HEK293T (cell line): ENCODE results near the gene EXOC4.
"Not testable (repeated sequence)": the region's sequence is repeated elsewhere in the genome, so short reads cannot be mapped to it uniquely, and the experiment has no call there.

Experiments
- CTCF ChIA-PET: fragments of 350-600 bp; formaldehyde crosslinking; extraction: SDS; loops from one replicate; lab custom pipeline; 2021; ENCODE audit warnings: antibody characterized with exemption, inconsistent platforms; lab: Yijun Ruan, JAX
- POLR2A ChIA-PET: fragments of 350-600 bp; formaldehyde crosslinking; extraction: SDS; loops from one replicate; lab custom pipeline; 2020; ENCODE audit warnings: antibody characterized with exemption, inconsistent platforms; lab: Yijun Ruan, JAX
- DNase-seq: peaks from one replicate; pipeline ENCODE4 v3.0.0; 2012; ENCODE audit warnings: mixed read lengths; ENCODE audit errors: extremely low spot score
- ARNT ChIP-seq: fragments of 450-650 bp; IDR thresholded peaks from 2 replicates; pipeline ENCODE4 v1.6.1; 2017; ENCODE audit warnings: mild to moderate bottlenecking
- BHLHE40 ChIP-seq: fragments of 450-650 bp; IDR thresholded peaks from 2 replicates; pipeline ENCODE4 v1.6.1; 2016; ENCODE audit warnings: mild to moderate bottlenecking, moderate library complexity, borderline replicate concordance
- CTBP1 ChIP-seq: fragments of 450-650 bp; IDR thresholded peaks from 2 replicates; pipeline ENCODE4 v1.6.1; 2016; ENCODE audit warnings: borderline replicate concordance
- ELF4 ChIP-seq: fragments of 450-650 bp; IDR thresholded peaks from 2 replicates; pipeline ENCODE4 v1.6.1; 2017; ENCODE audit warnings: antibody characterized with exemption
- FOXA1 ChIP-seq: fragments of 450-650 bp; IDR thresholded peaks from 2 replicates; pipeline ENCODE4 v1.6.1; 2016; ENCODE audit warnings: mild to moderate bottlenecking
- FOXK2 ChIP-seq: fragments of 450-650 bp; IDR thresholded peaks from 2 replicates; pipeline ENCODE4 v1.6.1; 2016; ENCODE audit warnings: mild to moderate bottlenecking
- FOXM1 ChIP-seq: fragments of 450-650 bp; IDR thresholded peaks from 2 replicates; pipeline ENCODE4 v1.6.1; 2017; ENCODE audit warnings: mild to moderate bottlenecking, borderline replicate concordance
- HDGF ChIP-seq: fragments of 450-650 bp; IDR thresholded peaks from 2 replicates; pipeline ENCODE4 v1.6.1; 2017; ENCODE audit warnings: antibody characterized with exemption, borderline replicate concordance
- L3MBTL2 ChIP-seq: fragments of 450-650 bp; conservative IDR thresholded peaks from 2 replicates; pipeline ENCODE4 v1.6.1; 2016; ENCODE audit warnings: mild to moderate bottlenecking
- LEF1 ChIP-seq: fragments of 450-650 bp; IDR thresholded peaks from 2 replicates; pipeline ENCODE4 v1.6.1; 2017; ENCODE audit warnings: mild to moderate bottlenecking, borderline replicate concordance
- NFRKB ChIP-seq: fragments of 450-650 bp; IDR thresholded peaks from 2 replicates; pipeline ENCODE4 v1.6.1; 2016; ENCODE audit warnings: mild to moderate bottlenecking, moderate library complexity
- SP1 ChIP-seq: fragments of 450-650 bp; IDR thresholded peaks from 2 replicates; pipeline ENCODE4 v1.6.1; 2017
- SUZ12 ChIP-seq: fragments of 450-650 bp; IDR thresholded peaks from 2 replicates; pipeline ENCODE4 v1.6.1; 2016; ENCODE audit warnings: mild to moderate bottlenecking
- TARDBP ChIP-seq: fragments of 450-650 bp; IDR thresholded peaks from 2 replicates; pipeline ENCODE4 v1.6.1; 2016
- ZNF384 ChIP-seq: fragments of 450-650 bp; IDR thresholded peaks from 2 replicates; pipeline ENCODE4 v1.6.1; 2016
- TF ChIP-seq, protein P1 (sequence below): fragments of 450-650 bp; IDR thresholded peaks from 2 replicates; pipeline ENCODE4 v1.6.1; 2016

Gene EXOC4

DNA sequence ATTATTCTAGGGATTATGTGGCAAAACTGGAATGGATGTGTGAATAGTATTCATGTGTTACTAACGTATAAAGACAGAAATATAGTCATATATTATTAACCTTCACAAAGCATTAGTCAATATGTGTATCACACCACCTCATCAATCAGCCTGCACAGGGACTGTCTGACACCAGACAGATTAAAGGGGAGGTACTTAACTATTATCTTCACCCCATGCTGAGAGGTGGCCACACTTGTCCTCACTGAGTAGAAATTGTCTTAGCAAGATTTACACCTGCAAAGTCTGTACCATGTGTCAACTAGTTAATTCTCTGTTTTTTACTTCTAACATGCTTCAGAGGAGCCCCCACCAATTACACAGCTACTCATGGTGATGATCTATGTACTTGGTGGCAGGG is 727.9 kb downstream of the EXOC4 start:
- DNase-seq = no peak
- CTCF ChIA-PET = no interaction called here
- TF ChIP-seq FOXK2 = no peak
- TF ChIP-seq SUZ12 = no peak
- TF ChIP-seq, protein P1, sequence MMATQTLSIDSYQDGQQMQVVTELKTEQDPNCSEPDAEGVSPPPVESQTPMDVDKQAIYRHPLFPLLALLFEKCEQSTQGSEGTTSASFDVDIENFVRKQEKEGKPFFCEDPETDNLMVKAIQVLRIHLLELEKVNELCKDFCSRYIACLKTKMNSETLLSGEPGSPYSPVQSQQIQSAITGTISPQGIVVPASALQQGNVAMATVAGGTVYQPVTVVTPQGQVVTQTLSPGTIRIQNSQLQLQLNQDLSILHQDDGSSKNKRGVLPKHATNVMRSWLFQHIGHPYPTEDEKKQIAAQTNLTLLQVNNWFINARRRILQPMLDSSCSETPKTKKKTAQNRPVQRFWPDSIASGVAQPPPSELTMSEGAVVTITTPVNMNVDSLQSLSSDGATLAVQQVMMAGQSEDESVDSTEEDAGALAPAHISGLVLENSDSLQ = peak; percentile 59
- POLR2A ChIA-PET = no interaction called here

DNA sequence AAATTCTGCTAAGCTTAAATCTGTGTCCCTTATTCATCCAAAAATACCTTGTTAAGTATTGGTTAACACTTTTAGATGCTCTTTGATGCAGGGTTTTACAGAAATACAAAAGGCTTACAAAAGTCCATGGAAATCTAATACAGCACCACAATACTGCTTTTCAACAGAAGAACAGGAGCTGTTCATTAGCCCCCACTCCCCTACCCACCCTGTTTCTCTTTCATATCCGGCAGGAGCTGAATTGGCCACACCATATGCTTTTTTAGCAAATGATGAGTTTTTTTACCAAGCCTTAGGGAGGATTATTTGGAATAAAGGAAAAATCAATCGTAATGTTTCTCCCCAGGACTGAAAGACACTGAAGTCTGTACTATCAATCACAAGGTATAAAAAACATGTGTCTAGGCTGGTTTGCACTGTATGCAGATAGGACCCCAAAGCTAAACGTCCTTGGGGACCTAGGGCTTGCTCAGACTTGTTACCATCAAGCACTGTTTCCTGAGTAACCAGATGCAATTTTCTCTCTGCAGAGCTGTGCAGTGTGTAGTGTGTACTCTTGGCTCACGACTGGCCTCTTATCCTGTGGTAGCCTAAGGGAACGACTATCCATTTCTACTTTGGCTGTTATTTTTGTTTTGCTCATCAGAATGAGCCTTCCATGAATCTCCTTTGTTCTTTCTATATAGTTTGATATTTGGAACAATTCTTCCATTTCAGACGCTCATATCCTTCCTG is 731.0 kb downstream of the EXOC4 start:
- no peak for DNase-seq
- POLR2A ChIA-PET = no interaction called here
- no peak for TF ChIP-seq ZNF384
- TF ChIP-seq HDGF = no peak
- no peak for TF ChIP-seq FOXK2
- no peak for TF ChIP-seq LEF1
- TF ChIP-seq SUZ12 = no peak
- TF ChIP-seq CTBP1 = no peak
- CTCF ChIA-PET = interaction anchor here (1.5 kb wide), 1 partner anchor 9 kb away, joined by 9 read pairs; no protein-coding TSS in a partner anchor

GRCh38 chr7:133985300-133985699 is 732.4 kb downstream of the EXOC4 start:
- CTCF ChIA-PET = no interaction called here
- TF ChIP-seq SP1 (no peak), LEF1 (no peak), BHLHE40 (no peak), HDGF (no peak), NFRKB (no peak), ARNT (no peak), FOXK2 (no peak), L3MBTL2 (no peak), FOXM1 (no peak), TARDBP (no peak), ZNF384 (no peak)
- TF ChIP-seq, protein P1 = no peak
- DNase-seq = no peak
- POLR2A ChIA-PET = no interaction called here

- DNase-seq = no peak
- CTCF ChIA-PET = no interaction called here
- POLR2A ChIA-PET = no interaction called here
- TF ChIP-seq ELF4 (no peak), CTBP1 (no peak), TARDBP (no peak), LEF1 (no peak)
Observed at GRCh38 chr7:133987582-133987981, 734.7 kb downstream of the EXOC4 start.

GRCh38 chr7:133993547-133993946 is 740.7 kb downstream of the EXOC4 start:
- CTCF ChIA-PET = interaction anchor here (0.7 kb wide), 1 partner anchor 115 kb away, joined by 5 read pairs; no protein-coding TSS in a partner anchor
- TF ChIP-seq ELF4 (no peak), L3MBTL2 (no peak), HDGF (no peak), BHLHE40 (no peak), SUZ12 (no peak), FOXK2 (no peak), SP1 (no peak), ZNF384 (no peak), LEF1 (no peak)
- POLR2A ChIA-PET = no interaction called here
- no peak for DNase-seq

GRCh38 chr7:133994100-133994499 is 741.2 kb downstream of the EXOC4 start:
- DNase-seq, POLR2A ChIA-PET: not testable (repeated sequence)
- CTCF ChIA-PET = interaction anchor here (0.6 kb wide), 1 partner anchor 344 kb away, joined by 4 read pairs; no protein-coding TSS in a partner anchor

DNA sequence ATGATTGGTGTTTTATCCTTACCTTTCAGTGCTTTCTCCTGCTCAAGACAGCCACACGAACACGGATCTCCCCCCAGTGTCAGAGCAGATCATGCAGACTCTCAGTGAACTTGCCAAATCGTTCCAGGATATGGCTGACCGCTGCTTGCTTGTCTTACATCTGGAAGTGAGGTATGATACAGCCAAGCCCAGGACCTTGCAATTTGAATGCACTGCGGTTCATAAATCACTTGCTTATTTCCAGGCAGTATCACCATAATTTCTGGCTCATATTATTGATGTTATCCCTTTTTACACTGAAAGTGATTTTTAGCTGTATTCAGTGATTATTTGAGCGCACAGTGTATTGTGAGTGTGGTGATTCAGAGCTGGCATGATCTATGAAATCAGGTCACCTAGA is 744.6 kb downstream of the EXOC4 start:
- TF ChIP-seq SP1 (no peak), ELF4 (no peak), SUZ12 (no peak), BHLHE40 (no peak)
- CTCF ChIA-PET = interaction anchor here (0.5 kb wide), 1 partner anchor 161 kb away, joined by 3 read pairs; no protein-coding TSS in a partner anchor
- DNase-seq = no peak
- POLR2A ChIA-PET = no interaction called here

- TF ChIP-seq CTBP1 (no peak), FOXA1 (no peak), TARDBP (no peak), BHLHE40 (no peak), LEF1 (no peak), FOXK2 (no peak), FOXM1 (no peak), ZNF384 (no peak), ARNT (no peak), ELF4 (no peak), L3MBTL2 (no peak), SP1 (no peak)
- TF ChIP-seq, protein P1 = no peak
Observed at GRCh38 chr7:133999178-133999577, 746.3 kb downstream of the EXOC4 start.

More at GRCh38 chr7:133999178-133999577, 746.3 kb downstream of the EXOC4 start:
- ChIA-PET POLR2A (no interaction called here), CTCF (no interaction called here)
- DNase-seq = no peak
